HepG2 (cell line): ENCODE results near the gene KIF15. TPM values are rescaled to one million over a fixed set of nuclear protein-coding genes. Genes with fewer than 3 reads are reported as not detected.

Experiments used
- CENPX ChIP-seq: sonication (generic); formaldehyde crosslinking; IDR thresholded peaks from 2 replicates; pipeline ENCODE4 v1.9.0; 2021; ENCODE audit warnings: mild to moderate bottlenecking, missing genetic modification reagents, moderate library complexity
- GFI1 ChIP-seq: sonication (generic); formaldehyde crosslinking; IDR thresholded peaks from 2 replicates; pipeline ENCODE4 v1.5.0; 2020; ENCODE audit warnings: missing genetic modification reagents, mild to moderate bottlenecking, borderline replicate concordance
- HDAC1 ChIP-seq: sonication (generic); formaldehyde crosslinking; IDR thresholded peaks from 2 replicates; pipeline ENCODE4 v1.5.1; 2020; ENCODE audit warnings: mild to moderate bottlenecking, missing genetic modification reagents
- IKZF4 ChIP-seq: sonication (generic); formaldehyde crosslinking; IDR thresholded peaks from 2 replicates; pipeline ENCODE4 v1.5.1; 2020; ENCODE audit warnings: borderline replicate concordance, mild to moderate bottlenecking, low read depth, missing genetic modification reagents; ENCODE audit errors: not compliant biosample characterization
- KLF13 ChIP-seq: sonication (generic); formaldehyde crosslinking; IDR thresholded peaks from 2 replicates; pipeline ENCODE4 v1.4.0; 2020; ENCODE audit warnings: mild to moderate bottlenecking, missing genetic modification reagents
- NFKBIZ ChIP-seq: IDR thresholded peaks from 2 replicates; pipeline ENCODE4 v1.6.1; 2018; ENCODE audit warnings: missing genetic modification reagents, missing compliant biosample characterization
- RBM39 ChIP-seq: fragments of 200-400 bp; formaldehyde crosslinking; IDR thresholded peaks from one replicate; pipeline ENCODE4 v1.6.1; 2018; ENCODE audit warnings: antibody characterized with exemption, mild to moderate bottlenecking, low read depth, low read length; ENCODE audit not compliant: poor library complexity, severe bottlenecking
- RXRB ChIP-seq: IDR thresholded peaks from 2 replicates; pipeline ENCODE4 v1.6.1; 2016; ENCODE audit warnings: borderline replicate concordance, missing genetic modification reagents, missing compliant biosample characterization
- SMYD3 ChIP-seq: sonication (generic); formaldehyde crosslinking; IDR thresholded peaks from 2 replicates; pipeline ENCODE4 v1.8.1; 2023; ENCODE audit warnings: mild to moderate bottlenecking, missing genetic modification reagents
- ZFP82 ChIP-seq: sonication (generic); formaldehyde crosslinking; IDR thresholded peaks from 2 replicates; pipeline ENCODE4 v1.5.1; 2020; ENCODE audit warnings: mild to moderate bottlenecking, missing genetic modification reagents, borderline replicate concordance
- ZMAT3 ChIP-seq: sonication (generic); formaldehyde crosslinking; conservative IDR thresholded peaks from 2 replicates; pipeline ENCODE4 v1.7.0; 2021; ENCODE audit warnings: missing genetic modification reagents
- ZNF17 ChIP-seq: sonication (generic); formaldehyde crosslinking; IDR thresholded peaks from 2 replicates; pipeline ENCODE4 v1.5.0; 2020; ENCODE audit warnings: mild to moderate bottlenecking, missing genetic modification reagents
- ZNF572 ChIP-seq: sonication (generic); formaldehyde crosslinking; IDR thresholded peaks from 2 replicates; pipeline ENCODE4 v1.5.1; 2020; ENCODE audit warnings: mild to moderate bottlenecking, missing genetic modification reagents
- polyA plus RNA-seq, 8 experiments: library from polyadenylated mRNA; depleted of rRNA in 3 of 8; stranded (reverse) in 7 of 8; unstranded in 1 of 8; fragments of >200 nt; fragmentation: Illumina TruSeq in 4 of 8; extraction: Trizol in 4 of 8; gene quantifications; 2 replicates each; pipeline versions ENCODE4 v1.2.1 to v1.2.3, GENCODE V29; 2011 to 2016; ENCODE audit warnings: low read depth in 4 of 8, missing spikeins in 1 of 8, mixed read lengths in 1 of 8; ENCODE audit not compliant: insufficient read depth in 1 of 8
- total RNA-seq, 5 experiments: library from RNA; depleted of rRNA; stranded (reverse); fragments of >200 nt; fragmentation: Illumina TruSeq; extraction: Trizol; gene quantifications; 2 replicates each; pipeline ENCODE4 v1.2.3, GENCODE V29; 2016; ENCODE audit warnings: low read depth in 1 of 5
- TF ChIP-seq, protein P1 (sequence below): sonication (generic); formaldehyde crosslinking; IDR thresholded peaks from one replicate; pipeline ENCODE4 v1.5.1; 2020; ENCODE audit warnings: mild to moderate bottlenecking, missing genetic modification reagents; ENCODE audit errors: not compliant biosample characterization
- TF ChIP-seq, protein P2 (sequence below): sonication (generic); formaldehyde crosslinking; IDR thresholded peaks from 2 replicates; pipeline ENCODE4 v1.8.0; 2023; ENCODE audit warnings: mild to moderate bottlenecking, missing genetic modification reagents
- TF ChIP-seq, protein P3 (sequence below): IDR thresholded peaks from 2 replicates; pipeline ENCODE4 v1.6.1; 2018; ENCODE audit warnings: missing genetic modification reagents, mild to moderate bottlenecking, missing compliant biosample characterization

KIF15 gene
- total and polyA plus RNA-seq, 2 of the 13 experiments (the other 11 are each of a cell fraction or from before 2014, with no cell fraction given), result 4.8 to 33.8 TPM

DNA sequence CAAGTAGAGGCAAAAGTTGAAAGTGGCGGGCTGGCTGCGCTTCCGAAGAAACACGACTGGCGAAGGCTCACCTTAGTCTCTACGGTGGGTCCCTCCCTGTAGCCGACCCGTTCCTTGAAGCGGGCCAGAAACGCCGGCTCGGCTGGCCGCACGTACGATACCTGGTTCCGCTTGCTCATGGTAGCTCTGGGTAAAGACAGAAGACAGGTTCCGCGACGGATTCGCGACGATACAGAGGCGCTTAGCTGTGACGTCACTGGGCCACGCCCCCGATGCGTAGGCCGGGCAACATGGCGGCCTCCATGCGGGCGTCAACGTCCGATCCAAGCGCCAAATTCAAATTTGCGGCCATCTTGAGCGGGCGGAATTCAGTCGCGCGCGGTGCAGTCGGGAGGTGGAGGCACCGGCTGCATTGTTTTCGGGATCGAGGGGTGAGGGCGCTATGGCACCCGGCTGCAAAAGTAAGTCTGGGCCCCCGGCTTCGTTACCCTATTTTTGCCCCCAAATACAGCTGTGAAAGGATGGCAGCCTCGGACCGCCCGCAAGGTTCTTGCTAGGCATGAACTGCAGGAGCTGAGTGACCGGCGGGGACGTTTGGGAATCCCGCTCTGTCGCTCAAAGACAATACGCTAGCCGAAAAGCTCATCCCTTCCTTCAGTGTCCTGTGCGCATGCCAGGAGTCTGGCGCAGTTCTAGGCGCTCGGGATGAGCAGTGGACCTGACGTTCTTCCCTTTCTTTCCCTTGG is at the start of gene KIF15, which contains the start of gene KIAA1143 (continued):
- TF ChIP-seq, protein P1, sequence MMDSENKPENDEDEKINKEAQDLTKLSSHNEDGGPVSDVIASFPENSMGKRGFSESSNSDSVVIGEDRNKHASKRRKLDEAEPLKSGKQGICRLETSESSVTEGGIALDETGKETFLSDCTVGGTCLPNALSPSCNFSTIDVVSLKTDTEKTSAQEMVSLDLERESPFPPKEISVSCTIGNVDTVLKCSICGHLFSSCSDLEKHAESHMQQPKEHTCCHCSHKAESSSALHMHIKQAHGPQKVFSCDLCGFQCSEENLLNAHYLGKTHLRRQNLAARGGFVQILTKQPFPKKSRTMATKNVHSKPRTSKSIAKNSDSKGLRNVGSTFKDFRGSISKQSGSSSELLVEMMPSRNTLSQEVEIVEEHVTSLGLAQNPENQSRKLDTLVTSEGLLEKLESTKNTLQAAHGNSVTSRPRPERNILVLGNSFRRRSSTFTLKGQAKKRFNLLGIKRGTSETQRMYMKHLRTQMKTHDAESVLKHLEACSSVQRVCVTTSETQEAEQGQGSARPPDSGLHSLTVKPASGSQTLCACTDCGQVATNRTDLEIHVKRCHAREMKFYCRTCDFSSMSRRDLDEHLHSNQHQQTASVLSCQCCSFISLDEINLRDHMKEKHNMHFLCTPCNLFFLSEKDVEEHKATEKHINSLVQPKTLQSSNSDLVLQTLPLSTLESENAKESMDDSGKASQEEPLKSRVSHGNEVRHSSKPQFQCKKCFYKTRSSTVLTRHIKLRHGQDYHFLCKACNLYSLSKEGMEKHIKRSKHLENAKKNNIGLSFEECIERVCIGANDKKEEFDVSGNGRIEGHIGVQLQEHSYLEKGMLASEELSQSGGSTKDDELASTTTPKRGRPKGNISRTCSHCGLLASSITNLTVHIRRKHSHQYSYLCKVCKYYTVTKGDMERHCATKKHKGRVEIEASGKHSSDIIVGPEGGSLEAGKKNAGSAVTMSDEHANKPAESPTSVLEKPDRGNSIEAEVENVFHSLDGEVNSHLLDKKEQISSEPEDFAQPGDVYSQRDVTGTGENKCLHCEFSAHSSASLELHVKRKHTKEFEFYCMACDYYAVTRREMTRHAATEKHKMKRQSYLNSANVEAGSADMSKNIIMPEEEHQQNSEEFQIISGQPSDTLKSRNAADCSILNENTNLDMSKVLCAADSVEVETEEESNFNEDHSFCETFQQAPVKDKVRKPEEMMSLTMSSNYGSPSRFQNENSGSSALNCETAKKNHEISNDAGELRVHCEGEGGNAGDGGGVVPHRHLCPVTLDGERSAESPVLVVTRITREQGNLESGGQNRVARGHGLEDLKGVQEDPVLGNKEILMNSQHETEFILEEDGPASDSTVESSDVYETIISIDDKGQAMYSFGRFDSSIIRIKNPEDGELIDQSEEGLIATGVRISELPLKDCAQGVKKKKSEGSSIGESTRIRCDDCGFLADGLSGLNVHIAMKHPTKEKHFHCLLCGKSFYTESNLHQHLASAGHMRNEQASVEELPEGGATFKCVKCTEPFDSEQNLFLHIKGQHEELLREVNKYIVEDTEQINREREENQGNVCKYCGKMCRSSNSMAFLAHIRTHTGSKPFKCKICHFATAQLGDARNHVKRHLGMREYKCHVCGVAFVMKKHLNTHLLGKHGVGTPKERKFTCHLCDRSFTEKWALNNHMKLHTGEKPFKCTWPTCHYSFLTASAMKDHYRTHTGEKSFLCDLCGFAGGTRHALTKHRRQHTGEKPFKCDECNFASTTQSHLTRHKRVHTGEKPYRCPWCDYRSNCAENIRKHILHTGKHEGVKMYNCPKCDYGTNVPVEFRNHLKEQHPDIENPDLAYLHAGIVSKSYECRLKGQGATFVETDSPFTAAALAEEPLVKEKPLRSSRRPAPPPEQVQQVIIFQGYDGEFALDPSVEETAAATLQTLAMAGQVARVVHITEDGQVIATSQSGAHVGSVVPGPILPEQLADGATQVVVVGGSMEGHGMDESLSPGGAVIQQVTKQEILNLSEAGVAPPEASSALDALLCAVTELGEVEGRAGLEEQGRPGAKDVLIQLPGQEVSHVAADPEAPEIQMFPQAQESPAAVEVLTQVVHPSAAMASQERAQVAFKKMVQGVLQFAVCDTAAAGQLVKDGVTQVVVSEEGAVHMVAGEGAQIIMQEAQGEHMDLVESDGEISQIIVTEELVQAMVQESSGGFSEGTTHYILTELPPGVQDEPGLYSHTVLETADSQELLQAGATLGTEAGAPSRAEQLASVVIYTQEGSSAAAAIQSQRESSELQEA (CRISPR knock-in tag), result peak; percentile 50
- TF ChIP-seq RXRB (0 out of 2 replicates have a peak, but pooled peaks have one; percentile 58), IKZF4 (no peak), ZMAT3 (CRISPR knock-in tag) (peak; percentile 84; the same call in 1 of the 2 replicates), NFKBIZ (peak; percentile 55; the same call in 1 of the 2 replicates), SMYD3 (CRISPR knock-in tag) (no peak; the same call in 1 of the 2 replicates), KLF13 (CRISPR knock-in tag) (no peak), RBM39 (peak; percentile 76), ZFP82 (CRISPR knock-in tag) (no peak), GFI1 (CRISPR knock-in tag) (no peak), ZNF572 (CRISPR knock-in tag) (no peak), CENPX (CRISPR knock-in tag) (no peak), HDAC1 (peak; percentile 99), ZNF17 (CRISPR knock-in tag) (no peak)
- TF ChIP-seq, protein P2, sequence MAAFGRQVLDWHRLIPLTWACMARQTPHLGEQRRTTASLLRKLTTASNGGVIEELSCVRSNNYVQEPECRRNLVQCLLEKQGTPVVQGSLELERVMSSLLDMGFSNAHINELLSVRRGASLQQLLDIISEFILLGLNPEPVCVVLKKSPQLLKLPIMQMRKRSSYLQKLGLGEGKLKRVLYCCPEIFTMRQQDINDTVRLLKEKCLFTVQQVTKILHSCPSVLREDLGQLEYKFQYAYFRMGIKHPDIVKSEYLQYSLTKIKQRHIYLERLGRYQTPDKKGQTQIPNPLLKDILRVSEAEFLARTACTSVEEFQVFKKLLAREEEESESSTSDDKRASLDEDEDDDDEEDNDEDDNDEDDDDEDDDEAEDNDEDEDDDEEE (CRISPR knock-in tag), result peak; percentile 76; the same call in 1 of the 2 replicates
- TF ChIP-seq, protein P3, sequence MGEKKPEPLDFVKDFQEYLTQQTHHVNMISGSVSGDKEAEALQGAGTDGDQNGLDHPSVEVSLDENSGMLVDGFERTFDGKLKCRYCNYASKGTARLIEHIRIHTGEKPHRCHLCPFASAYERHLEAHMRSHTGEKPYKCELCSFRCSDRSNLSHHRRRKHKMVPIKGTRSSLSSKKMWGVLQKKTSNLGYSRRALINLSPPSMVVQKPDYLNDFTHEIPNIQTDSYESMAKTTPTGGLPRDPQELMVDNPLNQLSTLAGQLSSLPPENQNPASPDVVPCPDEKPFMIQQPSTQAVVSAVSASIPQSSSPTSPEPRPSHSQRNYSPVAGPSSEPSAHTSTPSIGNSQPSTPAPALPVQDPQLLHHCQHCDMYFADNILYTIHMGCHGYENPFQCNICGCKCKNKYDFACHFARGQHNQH (CRISPR knock-in tag), result peak; percentile 82
